Kidney (tissue), 14 donors: Measurements from ENCODE around the gene PRKCE. TPM values are rescaled to one million over a fixed set of nuclear protein-coding genes. Genes with fewer than 3 reads are reported as not detected.

Source experiments
- DNase-seq, 5 donors: peaks; one replicate each; pipeline ENCODE4 v3.0.0-alpha.2; 2013 to 2020
- FAIRE-seq: peaks from 2 replicates; lab custom pipeline; 2012; peaks lifted over from hg19 to GRCh38; lab: Jason Lieb, UNC
- H3K27ac ChIP-seq, 2 donors: one replicate each; pipeline ENCODE4 v1.7.0; 2013; ENCODE audit warnings: low read depth in 2 of 2, low read length in 2 of 2, inconsistent platforms in 1 of 2
- H3K27me3 ChIP-seq: one replicate; pipeline ENCODE4 v1.7.1; 2013; ENCODE audit warnings: low read length, inconsistent platforms; ENCODE audit not compliant: control insufficient read depth, insufficient read depth
- H3K36me3 ChIP-seq, 3 donors: one replicate each; pipeline versions ENCODE4 v1.7.0 to v1.7.1; 2013; ENCODE audit warnings: low read length in 3 of 3, control low read depth in 1 of 3, inconsistent platforms in 1 of 3; ENCODE audit not compliant: insufficient read depth in 3 of 3, control insufficient read depth in 2 of 3
- H3K4me1 ChIP-seq, 3 donors: one replicate each; pipeline versions ENCODE4 v1.7.0 to v1.7.1; 2013; ENCODE audit warnings: low read length in 3 of 3, inconsistent platforms in 1 of 3, low read depth in 1 of 3; ENCODE audit not compliant: control insufficient read depth in 2 of 3, insufficient read depth in 2 of 3
- H3K4me3 ChIP-seq, 3 donors: one replicate each; pipeline versions ENCODE4 v1.7.0 to v1.8.1; 2013; ENCODE audit warnings: low read length in 3 of 3, control low read depth in 1 of 3, inconsistent platforms in 1 of 3
- H3K9ac ChIP-seq, 3 donors: one replicate each; pipeline versions ENCODE4 v1.7.0 to v1.7.1; 2013; ENCODE audit warnings: low read length in 3 of 3, control low read depth in 1 of 3, inconsistent platforms in 1 of 3
- H3K9me3 ChIP-seq, 3 donors: one replicate each; pipeline versions ENCODE4 v1.7.0 to v1.7.1; 2013; ENCODE audit warnings: low read length in 3 of 3, control low read depth in 1 of 3, inconsistent platforms in 1 of 3; ENCODE audit not compliant: control insufficient read depth in 2 of 3, insufficient read depth in 1 of 3
- CTCF ChIP-seq: IDR thresholded peaks from 3 replicates; pipeline ENCODE4 v1.5.1; 2012; ENCODE audit warnings: mild to moderate bottlenecking, moderate library complexity, borderline replicate concordance; ENCODE audit not compliant: insufficient read depth; ENCODE audit errors: extremely low read depth
- intact Hi-C: fragments of 100-400 bp; cut with DNase I; formaldehyde crosslinking; loops from one replicate; pipeline ENCODE4 v1.11.1; 2022
- polyA plus RNA-seq: library from polyadenylated mRNA; stranded (reverse); fragments of 350-450 nt; fragmentation: Illumina TruSeq; extraction: RNeasy Lipid Tissue Mini Kit (QIAGEN cat#74804); gene quantifications from one replicate; pipeline ENCODE4 v1.2.3, GENCODE V29; 2014; ENCODE audit warnings: low read depth, low replicate concordance; ENCODE audit not compliant: insufficient read depth
- total RNA-seq: library from RNA; stranded (reverse); fragmentation: NEBNext Ultra II Directional; extraction: Animal tissue kit (Norgen Biotek cat#: 25700); gene quantifications from one replicate; pipeline ENCODE4 v1.2.1, GENCODE V29; 2021
- donor health status: control.
- donor health status: control.
- donor health status: control.
- donor health status: control.
- donor health status: control.
- donor health status: DM: yes; HTN: yes; CAD: no.
- donor health status: Normal renal cell carcinoma (clear cell type).

Gene PRKCE
- total and polyA plus RNA-seq, 2 donors from 2014 or later, result 11.1 to 27.3 TPM

GRCh38 chr2:45813003-45813941 lies 161.8 kb downstream of the PRKCE start:
- TF ChIP-seq CTCF, result no peak
- peaks cover 0 to 8% (median 6%) of the 10 kb centered on the region in 3 donors for H3K4me1 ChIP-seq
- no peak overlapping the region for H3K9ac ChIP-seq
- DNase-seq, result peak in 3 of 5 donors; percentile 43 to 67 (median 62)
- peak overlapping the region in 1 of 2 donors; percentile 20 for H3K27ac ChIP-seq
- no peak overlapping the region for H3K4me3 ChIP-seq
- FAIRE-seq, result no peak
- no peaks in the 10 kb centered on the region for H3K9me3 ChIP-seq
- no peaks in the 10 kb centered on the region for H3K27me3 ChIP-seq
- no peaks in the 10 kb centered on the region for H3K36me3 ChIP-seq
- intact Hi-C loops, result no loop called here

- Histone ChIP-seq H3K4me3 (no peak overlapping the region), H3K9me3 (no peaks in the 10 kb centered on the region), H3K4me1 (peaks cover 0 to 8% (median 6%) of the 10 kb centered on the region in 3 donors), H3K27ac (no peak overlapping the region), H3K27me3 (no peaks in the 10 kb centered on the region), H3K9ac (no peak overlapping the region), H3K36me3 (no peaks in the 10 kb centered on the region)
- no peak for TF ChIP-seq CTCF
- DNase-seq (no peak), FAIRE-seq (no peak)
- intact Hi-C loops, result no loop called here
Measured at GRCh38 chr2:45814488-45814887, 163.0 kb downstream of the PRKCE start.

GRCh38 chr2:45814951-45815621 lies 163.6 kb downstream of the PRKCE start:
- H3K4me1 ChIP-seq, result peaks cover 0 to 8% (median 6%) of the 10 kb centered on the region in 3 donors
- TF ChIP-seq CTCF, result no peak
- H3K27ac ChIP-seq, result no peak overlapping the region
- no peaks in the 10 kb centered on the region for H3K36me3 ChIP-seq
- no peak for DNase-seq
- FAIRE-seq, result no peak
- intact Hi-C loops, result no loop called here
- no peak overlapping the region for H3K4me3 ChIP-seq
- H3K9me3 ChIP-seq, result no peaks in the 10 kb centered on the region
- no peak overlapping the region for H3K9ac ChIP-seq
- no peaks in the 10 kb centered on the region for H3K27me3 ChIP-seq
